Spinal cord (tissue), 10 donors: Measurements from ENCODE around the gene SIPA1L3. TPM values are rescaled to one million over a fixed set of nuclear protein-coding genes. Genes with fewer than 3 reads are reported as not detected.

ENCODE experiments used
- DNase-seq, 6 donors: peaks; one replicate each; pipeline versions ENCODE4 v3.0.0 to v3.0.0-alpha.2; 2013 to 2015; ENCODE audit warnings: low spot score in 6 of 6, low read depth in 4 of 6
- H3K27ac ChIP-seq: one replicate; pipeline ENCODE4 v1.5.1; 2013; ENCODE audit warnings: low read depth, low read length, control low read depth
- H3K27me3 ChIP-seq: one replicate; pipeline ENCODE4 v1.6.1; 2013; ENCODE audit warnings: low read length; ENCODE audit not compliant: control insufficient read depth, insufficient read depth
- H3K36me3 ChIP-seq: one replicate; pipeline ENCODE4 v1.6.1; 2013; ENCODE audit warnings: low read length; ENCODE audit not compliant: control insufficient read depth, insufficient read depth
- H3K4me1 ChIP-seq: one replicate; pipeline ENCODE4 v1.6.1; 2013; ENCODE audit warnings: low read length; ENCODE audit not compliant: control insufficient read depth, insufficient read depth
- H3K4me3 ChIP-seq: one replicate; pipeline ENCODE4 v1.5.1; 2013; ENCODE audit warnings: low read depth, low read length, control low read depth
- H3K9me3 ChIP-seq: one replicate; pipeline ENCODE4 v1.6.1; 2013; ENCODE audit warnings: low read length; ENCODE audit not compliant: control insufficient read depth, insufficient read depth
- WGBS: methylation state at CpG from one replicate; pipeline ENCODE4 v1.1.5; 2013; ENCODE audit warnings: missing lambda C conversion rate; ENCODE audit not compliant: insufficient coverage; 5-methylcytosine and 5-hydroxymethylcytosine counted together
- polyA plus RNA-seq, 2 donors: library from polyadenylated mRNA; unstranded; fragments of 120-200 nt; gene quantifications; one replicate each; pipeline ENCODE4 v1.2.1, GENCODE V29; 2013; ENCODE audit not compliant: insufficient read length in 2 of 2
- total RNA-seq, 2 donors: library from RNA; depleted of rRNA in 1 of 2; stranded (reverse); fragments of 120-200 nt in 1 of 2; fragments of >200 nt in 1 of 2; gene quantifications; one replicate each; pipeline versions ENCODE4 v1.2.3 to v1.2.4, GENCODE V29; 2013 to 2014
- donor health status: healthy.

The SIPA1L3 gene
- total and polyA plus RNA-seq, 4 donors: 13.6 to 34.8 (median 21.9) TPM

DNA sequence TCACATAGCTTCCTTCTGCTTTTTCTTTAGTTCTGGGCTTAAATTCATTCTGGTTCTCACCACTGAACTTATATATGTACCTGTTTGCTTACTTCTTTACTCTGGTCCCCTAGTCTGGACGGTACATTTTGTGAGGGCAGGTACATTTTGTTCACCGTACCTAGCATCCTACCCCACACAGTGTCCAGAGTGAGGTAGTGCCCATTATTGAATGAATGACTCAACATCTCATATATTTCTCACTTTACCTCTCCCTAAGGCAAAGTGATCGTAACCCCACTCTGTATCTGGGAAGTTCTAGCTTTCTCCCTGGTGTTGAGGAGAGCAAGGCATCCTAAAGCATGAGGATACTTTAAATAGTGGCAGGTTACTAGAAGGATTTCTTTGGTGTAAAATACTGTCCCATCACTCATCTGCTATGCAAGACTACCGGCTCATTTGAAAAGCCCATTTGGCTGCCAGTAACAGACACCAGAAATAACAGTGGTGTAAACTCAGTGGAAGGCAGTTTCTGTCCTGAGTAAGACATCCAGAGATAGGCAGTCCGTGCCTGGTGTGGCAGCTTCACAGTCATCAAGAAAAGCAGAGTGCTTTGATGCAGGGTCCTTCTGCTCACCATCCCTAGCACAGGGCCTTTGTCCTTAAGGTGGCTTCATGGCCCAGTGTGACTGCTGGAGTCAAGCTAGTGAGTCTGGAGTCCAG lies 111.8 kb downstream of the SIPA1L3 start:
- no peak overlapping the region for H3K27ac ChIP-seq
- H3K9me3 ChIP-seq: no peaks in the 10 kb centered on the region
- H3K36me3 ChIP-seq: no peaks in the 10 kb centered on the region
- H3K4me1 ChIP-seq: peaks cover 14% of the 10 kb centered on the region
- no peaks in the 10 kb centered on the region for H3K27me3 ChIP-seq
- no peak for DNase-seq
- WGBS: 38% methylated on average over 1 of the region's 5 CpGs
- H3K4me3 ChIP-seq: no peak overlapping the region

GRCh38 chr19:38019396-38019724 lies 112.4 kb downstream of the SIPA1L3 start:
- WGBS: no CpG with 5 or more reads among the region's 2 CpGs

DNA sequence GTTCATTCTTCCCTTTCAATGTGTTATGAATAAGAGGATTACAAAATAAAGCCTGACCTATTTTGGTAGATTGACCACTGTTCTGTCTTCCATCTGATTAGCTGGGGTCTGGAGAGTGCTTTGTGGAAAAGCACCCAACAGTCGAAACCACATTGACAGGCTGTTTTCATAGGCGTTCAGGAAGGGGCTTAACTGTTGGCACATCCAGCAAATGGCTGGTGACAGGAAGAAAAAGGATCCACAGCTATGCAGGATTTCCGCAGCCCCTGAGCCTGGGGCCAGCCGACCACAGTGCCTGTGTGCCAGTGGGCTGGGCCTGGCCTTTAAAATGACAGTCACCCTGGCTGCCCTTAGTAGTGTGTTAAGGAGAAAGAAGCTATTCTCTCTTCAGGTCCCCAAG lies 113.3 kb downstream of the SIPA1L3 start:
- no peaks in the 10 kb centered on the region for H3K27me3 ChIP-seq
- H3K4me3 ChIP-seq: no peak overlapping the region
- H3K36me3 ChIP-seq: no peaks in the 10 kb centered on the region
- 64% methylated on average over 2 of the region's 4 CpGs for WGBS
- H3K9me3 ChIP-seq: no peaks in the 10 kb centered on the region
- no peak overlapping the region for H3K27ac ChIP-seq
- DNase-seq: no peak
- H3K4me1 ChIP-seq: peaks cover 26% of the 10 kb centered on the region

More at GRCh38 chr19:38019396-38019724, 112.4 kb downstream of the SIPA1L3 start:
- H3K27me3 ChIP-seq: no peaks in the 10 kb centered on the region
- H3K4me3 ChIP-seq: no peak overlapping the region
- H3K27ac ChIP-seq: no peak overlapping the region
- peaks cover 19% of the 10 kb centered on the region for H3K4me1 ChIP-seq
- DNase-seq: peak in 1 of 6 donors; percentile 19
- H3K36me3 ChIP-seq: no peaks in the 10 kb centered on the region
- H3K9me3 ChIP-seq: no peaks in the 10 kb centered on the region

DNA sequence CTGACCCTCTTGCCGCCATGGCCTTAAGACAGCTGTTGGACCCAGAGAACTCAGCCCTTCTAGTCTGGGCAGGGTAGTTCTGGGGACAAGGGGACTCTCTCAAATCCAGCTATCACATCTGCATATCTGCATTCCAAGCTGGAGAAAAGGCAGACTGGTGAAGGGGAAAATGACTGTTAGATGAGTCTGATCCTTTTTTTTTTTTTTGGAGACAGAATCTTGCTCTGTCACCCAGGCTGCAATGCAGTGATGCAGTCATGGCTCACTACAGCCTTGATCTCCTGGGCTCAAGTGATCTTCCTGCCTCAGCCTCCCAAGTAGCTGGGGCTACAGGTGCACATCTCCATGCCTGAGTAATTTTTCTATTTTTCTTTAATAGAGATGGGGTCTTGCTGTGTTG lies 114.3 kb downstream of the SIPA1L3 start:
- no peak for DNase-seq
- WGBS: no CpG with 5 or more reads among the region's 1 CpG
- peaks cover 36% of the 10 kb centered on the region for H3K4me1 ChIP-seq
- H3K4me3 ChIP-seq: no peak overlapping the region
- no peaks in the 10 kb centered on the region for H3K9me3 ChIP-seq
- no peaks in the 10 kb centered on the region for H3K27me3 ChIP-seq
- no peaks in the 10 kb centered on the region for H3K36me3 ChIP-seq
- H3K27ac ChIP-seq: no peak overlapping the region

DNA sequence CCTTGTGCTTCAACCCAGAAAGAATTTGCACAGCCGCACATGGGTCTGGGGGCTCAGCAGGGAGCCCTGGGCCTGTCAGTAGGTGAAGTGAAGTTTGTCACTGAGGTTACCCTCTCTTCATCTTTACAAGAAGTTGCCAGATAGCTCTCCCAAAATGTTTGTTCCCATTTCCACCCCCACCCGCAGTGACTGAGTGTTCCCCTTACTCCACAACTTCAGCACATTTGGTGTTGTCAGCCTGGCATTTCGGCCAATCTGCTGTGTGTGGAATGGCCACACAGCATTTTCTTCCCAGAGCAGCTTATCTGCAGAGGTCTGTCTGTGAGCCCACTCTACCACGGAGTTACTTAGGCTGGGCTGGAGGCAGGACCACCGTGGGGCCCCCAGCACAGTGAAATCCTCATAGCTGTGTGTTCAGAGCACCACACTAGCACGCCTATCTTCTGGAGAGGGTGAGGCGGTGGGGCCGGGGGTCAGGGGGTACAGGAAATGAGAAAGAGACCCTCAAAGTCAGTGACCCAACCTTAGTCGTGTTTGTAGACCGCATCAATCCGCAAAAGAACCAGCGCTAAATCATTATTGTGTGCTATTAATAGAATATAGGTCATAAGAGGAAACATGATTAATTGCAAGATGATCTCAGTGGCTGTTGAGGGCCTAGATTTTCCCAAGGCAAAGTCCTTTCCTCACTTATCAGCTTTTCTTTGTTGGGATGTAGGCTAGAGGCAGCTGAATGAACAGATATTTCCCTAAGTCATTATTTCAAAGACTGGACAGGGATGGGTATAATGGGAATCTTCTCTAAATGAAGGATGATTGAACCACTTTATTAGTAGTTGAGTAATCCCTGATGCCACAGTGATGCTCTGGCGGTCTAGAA lies 116.0 kb downstream of the SIPA1L3 start:
- H3K36me3 ChIP-seq: no peaks in the 10 kb centered on the region
- no peak overlapping the region for H3K4me3 ChIP-seq
- peak in 1 of 6 donors; percentile 88 for DNase-seq
- H3K27me3 ChIP-seq: no peaks in the 10 kb centered on the region
- H3K9me3 ChIP-seq: no peaks in the 10 kb centered on the region
- peaks cover 38% of the 10 kb centered on the region for H3K4me1 ChIP-seq
- 89% methylated on average over 4 of the region's 13 CpGs for WGBS
- no peak overlapping the region for H3K27ac ChIP-seq

GRCh38 chr19:38023671-38024541 lies 116.9 kb downstream of the SIPA1L3 start:
- 77% methylated on average over 11 of the region's 12 CpGs for WGBS
- no peak overlapping the region for H3K27ac ChIP-seq
- DNase-seq: no peak

DNA sequence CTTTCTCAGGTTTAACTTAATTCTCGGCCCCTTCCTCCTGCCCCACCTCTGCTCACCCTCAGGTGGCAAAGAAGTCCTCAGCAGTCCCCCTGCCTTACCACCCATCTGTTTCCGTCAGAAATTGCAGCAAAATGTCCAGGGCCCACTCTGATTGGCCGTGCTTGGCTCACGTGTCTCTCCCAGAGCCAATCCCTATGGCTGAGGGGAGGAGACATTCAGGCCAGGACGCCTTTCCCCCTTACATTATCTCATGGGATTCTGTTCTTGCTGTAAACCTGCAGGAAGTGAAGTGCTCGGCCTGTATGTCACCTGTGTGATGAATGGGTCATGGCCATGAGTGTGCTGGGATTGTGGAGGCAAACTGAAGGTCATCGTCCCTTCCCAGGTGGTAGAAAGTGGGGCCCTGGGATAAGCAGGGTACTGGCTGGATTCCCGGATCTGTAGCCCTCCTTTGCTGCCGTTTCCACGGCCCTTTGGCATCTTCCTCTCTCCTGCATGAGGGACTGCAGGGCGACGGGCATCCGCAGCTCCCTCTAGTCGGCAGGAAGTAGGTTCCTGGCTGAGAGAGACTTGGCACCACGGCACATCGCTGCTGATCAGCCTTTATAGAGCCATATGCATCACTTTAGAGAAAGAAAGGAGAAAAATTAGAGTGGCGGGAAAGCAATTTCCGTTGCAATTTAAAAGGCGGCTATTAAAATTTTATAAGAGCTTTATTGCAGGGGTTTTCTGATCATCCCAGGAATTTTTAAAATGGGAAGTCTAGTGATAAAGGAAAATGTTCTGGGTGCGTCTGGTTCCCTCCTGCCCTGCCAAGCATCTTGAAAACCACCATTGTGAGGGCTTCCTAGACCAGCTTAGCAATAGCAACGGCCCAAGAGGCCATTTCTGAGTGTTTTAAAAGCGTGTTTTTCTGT lies 118.2 kb downstream of the SIPA1L3 start:
- no peaks in the 10 kb centered on the region for H3K27me3 ChIP-seq
- H3K4me1 ChIP-seq: peaks cover 38% of the 10 kb centered on the region
- H3K9me3 ChIP-seq: no peaks in the 10 kb centered on the region
- DNase-seq: peak in 2 of 6 donors; percentile 73 to 90
- peaks cover 4% of the 10 kb centered on the region for H3K36me3 ChIP-seq
- H3K4me3 ChIP-seq: no peak overlapping the region
- WGBS: 50% methylated on average over 15 of the region's 22 CpGs
- peak overlapping the region; percentile 26 for H3K27ac ChIP-seq

More at GRCh38 chr19:38023671-38024541, 116.9 kb downstream of the SIPA1L3 start:
- Histone ChIP-seq H3K27me3 (no peaks in the 10 kb centered on the region), H3K4me1 (peaks cover 38% of the 10 kb centered on the region), H3K36me3 (no peaks in the 10 kb centered on the region), H3K9me3 (no peaks in the 10 kb centered on the region), H3K4me3 (no peak overlapping the region)

- 60% methylated on average over 2 of the region's 2 CpGs for WGBS
- Histone ChIP-seq H3K4me1 (peaks cover 37% of the 10 kb centered on the region), H3K36me3 (peaks cover 6% of the 10 kb centered on the region), H3K27me3 (no peaks in the 10 kb centered on the region), H3K9me3 (no peaks in the 10 kb centered on the region), H3K4me3 (no peak overlapping the region), H3K27ac (no peak overlapping the region)
- no peak for DNase-seq
Observed at GRCh38 chr19:38025909-38026307, 118.9 kb downstream of the SIPA1L3 start.
